Vagina (tissue), 2 donors: ENCODE results near the gene MT1HL1.

ENCODE experiments used
- CTCF ChIP-seq, 3 experiments: fragments of 450-650 bp in 2 of 3; fragments of 200-600 bp in 1 of 3; sonication (generic) in 1 of 3; IDR thresholded peaks; one replicate each; pipeline ENCODE4 v1.5.1; 2017 to 2019; ENCODE audit warnings: antibody characterized with exemption in 3 of 3, mild to moderate bottlenecking in 2 of 3, moderate library complexity in 2 of 3
- POLR2A ChIP-seq, 2 donors: fragments of 450-650 bp; IDR thresholded peaks; one replicate each; pipeline ENCODE4 v1.6.1; 2017; ENCODE audit warnings: antibody characterized with exemption in 2 of 2, mild to moderate bottlenecking in 2 of 2, moderate library complexity in 2 of 2
- POLR2AphosphoS5 ChIP-seq, 2 donors: sonication (generic); formaldehyde crosslinking; IDR thresholded peaks; one replicate each; pipeline ENCODE4 v1.9.0; 2017; ENCODE audit warnings: antibody characterized with exemption in 2 of 2, mild to moderate bottlenecking in 2 of 2, low read depth in 1 of 2; ENCODE audit not compliant: insufficient read depth in 1 of 2

- TF ChIP-seq CTCF (IDR thresholded peaks at IDR 0.05) (no peak), POLR2A (IDR thresholded peaks at IDR 0.05) (no peak), POLR2AphosphoS5 (IDR thresholded peaks at IDR 0.05; ENCODE audit: insufficient read depth in 1 of 2, low read depth in 1 of 2) (no peak)
Observed at GRCh38 chr1:237011432-237011831, 7.2 kb upstream of the MT1HL1 start.
